Muscle of leg (tissue), 11 donors: ENCODE results near the gene DLX2. TPM values are rescaled to one million over a fixed set of nuclear protein-coding genes. Genes with fewer than 3 reads are reported as not detected.

Experiments
- DNase-seq: peaks from one replicate; pipeline ENCODE4 v3.0.0; 2013
- H3K27ac ChIP-seq: one replicate; pipeline ENCODE4 v1.5.1; 2013; ENCODE audit warnings: mild to moderate bottlenecking, low read length, control low read depth
- H3K27me3 ChIP-seq: one replicate; pipeline ENCODE4 v1.6.1; 2013; ENCODE audit warnings: low read length; ENCODE audit not compliant: control insufficient read depth, insufficient read depth
- H3K36me3 ChIP-seq: one replicate; pipeline ENCODE4 v1.6.1; 2013; ENCODE audit warnings: low read length; ENCODE audit not compliant: control insufficient read depth, insufficient read depth
- H3K4me1 ChIP-seq: one replicate; pipeline ENCODE4 v1.6.1; 2013; ENCODE audit warnings: low read length; ENCODE audit not compliant: control insufficient read depth, insufficient read depth
- H3K4me3 ChIP-seq: one replicate; pipeline ENCODE4 v1.5.1; 2013; ENCODE audit warnings: low read length, control low read depth
- H3K9me3 ChIP-seq: replicated peaks from 2 replicates; pipeline ENCODE4 v1.6.1; 2013; ENCODE audit warnings: low read depth, low read length; ENCODE audit not compliant: control insufficient read depth
- WGBS: methylation state at CpG from one replicate; pipeline ENCODE4 v1.1.5; 2013; ENCODE audit warnings: missing lambda C conversion rate; ENCODE audit not compliant: insufficient coverage; 5-methylcytosine and 5-hydroxymethylcytosine counted together
- polyA plus RNA-seq, 8 donors: library from polyadenylated mRNA; unstranded; fragments of 120-200 nt; gene quantifications; one replicate each; pipeline versions ENCODE4 v1.2.1 to v1.2.3, GENCODE V29; 2013; ENCODE audit warnings: inconsistent platforms in 1 of 8, low replicate concordance in 1 of 8; ENCODE audit not compliant: insufficient read length in 8 of 8, insufficient read depth in 1 of 8
- total RNA-seq: library from RNA; stranded (reverse); fragments of 120-200 nt; gene quantifications from one replicate; pipeline ENCODE4 v1.2.4, GENCODE V29; 2013

The DLX2 gene
- total and polyA plus RNA-seq, 9 donors: 0.04 to 0.26 (median 0.11) TPM; not detected in 3

DNA sequence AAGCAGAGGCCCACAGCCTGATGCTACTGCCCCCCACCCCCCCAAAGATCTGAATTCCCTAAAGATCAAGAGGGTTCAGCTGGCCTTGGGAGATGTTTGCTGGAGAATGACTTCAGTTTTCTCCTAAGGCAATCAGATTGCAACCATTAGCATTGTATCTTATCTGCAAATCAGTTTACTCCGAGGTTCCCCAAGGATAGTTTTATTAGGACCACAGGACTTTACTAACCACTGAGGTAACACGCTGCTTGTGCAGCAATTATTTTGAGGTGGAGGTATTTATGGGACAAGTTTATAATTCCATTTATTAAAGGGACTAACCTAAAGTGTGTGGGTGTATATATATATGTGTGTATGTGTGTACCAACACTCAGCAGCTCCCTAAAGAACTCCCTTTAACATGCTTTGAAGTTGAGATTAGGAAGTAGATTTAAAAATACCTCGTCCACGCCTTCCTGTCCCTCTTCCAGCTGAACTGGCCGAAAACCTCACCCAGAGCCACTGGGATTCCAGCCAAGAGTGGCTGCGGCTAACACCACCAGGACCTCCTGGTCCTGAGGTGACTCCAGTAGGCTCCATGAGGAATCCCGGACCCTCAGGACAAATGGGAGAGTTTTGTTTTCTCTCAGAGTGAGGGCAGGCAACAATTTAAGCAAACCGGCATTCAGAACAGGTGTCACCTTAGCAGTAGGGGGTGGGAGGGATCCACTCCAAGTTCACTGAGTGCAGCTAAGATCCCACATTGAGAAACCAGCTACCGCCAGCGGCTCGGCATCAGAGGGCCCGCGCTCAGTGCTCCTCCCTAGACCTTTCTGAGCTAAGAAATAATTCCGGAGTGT is 20.4 kb downstream of the DLX2 start:
- H3K27me3 ChIP-seq: peaks cover 90% of the 10 kb centered on the region
- 10% methylated on average over 8 of the region's 14 CpGs for WGBS
- H3K27ac ChIP-seq: no peak overlapping the region
- no peaks in the 10 kb centered on the region for H3K36me3 ChIP-seq
- H3K4me1 ChIP-seq: peaks cover 47% of the 10 kb centered on the region
- DNase-seq: peak; percentile 7
- no peak overlapping the region for H3K4me3 ChIP-seq
- no peaks in the 10 kb centered on the region for H3K9me3 ChIP-seq

DNA sequence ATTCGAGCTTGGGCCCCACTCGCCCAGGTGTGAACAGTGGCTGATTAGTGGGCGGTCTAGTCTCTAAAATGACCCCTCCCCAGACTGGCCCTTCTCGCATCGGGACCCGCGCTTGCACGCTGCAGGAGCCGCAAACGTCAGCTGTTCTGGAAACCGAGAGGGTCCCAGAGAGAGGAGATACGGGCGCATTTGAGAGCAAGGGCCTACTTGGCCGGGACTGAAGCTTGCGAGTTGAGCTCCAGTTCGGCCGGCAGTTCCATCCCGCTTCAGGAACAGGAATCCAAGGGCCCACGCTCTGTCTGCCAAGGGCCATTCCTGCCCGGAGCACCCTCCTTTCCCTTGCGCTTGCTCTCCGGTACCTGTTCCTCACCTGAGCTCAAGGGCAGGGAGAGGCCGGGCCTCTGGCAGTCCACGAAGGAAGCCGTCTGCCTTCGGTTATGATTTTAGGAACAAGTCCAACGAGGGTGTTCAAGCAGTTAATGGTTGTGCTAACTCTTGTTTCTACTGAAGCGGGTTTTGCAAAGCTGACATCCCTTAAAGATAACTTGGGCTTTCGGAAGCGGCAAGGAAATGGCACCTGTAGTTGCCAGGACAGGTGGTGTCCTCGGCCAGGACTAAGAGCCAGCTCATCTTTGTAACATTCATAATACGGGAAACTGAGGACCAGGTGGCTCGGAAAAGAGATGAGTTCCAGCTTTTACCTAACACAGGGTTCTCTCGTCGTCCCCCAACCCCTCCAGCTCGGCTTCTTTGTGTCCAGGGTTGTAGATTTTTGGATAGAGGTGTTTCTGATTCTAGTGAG is 21.3 kb downstream of the DLX2 start:
- H3K36me3 ChIP-seq: no peaks in the 10 kb centered on the region
- no peaks in the 10 kb centered on the region for H3K9me3 ChIP-seq
- H3K4me3 ChIP-seq: no peak overlapping the region
- 6% methylated on average over 31 of the region's 36 CpGs for WGBS
- peaks cover 39% of the 10 kb centered on the region for H3K4me1 ChIP-seq
- H3K27ac ChIP-seq: no peak overlapping the region
- peaks cover 81% of the 10 kb centered on the region for H3K27me3 ChIP-seq
- peak; percentile 13 for DNase-seq

DNA sequence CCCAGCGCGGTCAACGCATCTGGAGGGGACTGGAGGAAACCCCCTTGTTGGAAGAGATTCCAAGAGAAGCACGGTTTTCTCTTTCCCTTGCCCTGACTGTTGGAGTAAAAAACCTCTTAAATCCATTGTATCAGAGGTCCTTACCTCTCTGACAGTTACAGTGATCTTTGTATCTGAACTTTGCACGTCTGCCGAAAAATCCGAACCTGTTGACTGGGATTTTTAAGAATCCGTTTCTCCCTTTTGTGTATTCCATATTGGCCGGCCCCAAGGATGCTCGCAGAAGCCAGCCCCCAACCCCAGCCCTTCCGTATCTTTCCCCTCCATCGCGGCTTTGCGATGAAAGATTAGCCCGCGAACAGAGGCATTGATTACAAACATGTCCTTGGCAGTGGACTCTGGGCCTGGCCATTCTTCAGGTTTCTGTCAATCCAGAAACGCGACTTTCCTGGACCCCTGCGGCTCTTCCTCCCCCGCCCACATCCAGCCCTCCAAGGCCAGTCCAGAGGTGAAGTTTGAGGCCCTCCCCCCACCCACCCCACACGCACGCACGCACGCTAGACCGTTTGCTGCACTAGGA is 22.0 kb downstream of the DLX2 start:
- H3K27ac ChIP-seq: no peak overlapping the region
- H3K4me3 ChIP-seq: no peak overlapping the region
- no peaks in the 10 kb centered on the region for H3K36me3 ChIP-seq
- 17% methylated on average over 19 of the region's 25 CpGs for WGBS
- H3K4me1 ChIP-seq: peaks cover 32% of the 10 kb centered on the region
- peak; percentile 3 for DNase-seq
- H3K9me3 ChIP-seq: no peaks in the 10 kb centered on the region
- peaks cover 74% of the 10 kb centered on the region for H3K27me3 ChIP-seq

DNA sequence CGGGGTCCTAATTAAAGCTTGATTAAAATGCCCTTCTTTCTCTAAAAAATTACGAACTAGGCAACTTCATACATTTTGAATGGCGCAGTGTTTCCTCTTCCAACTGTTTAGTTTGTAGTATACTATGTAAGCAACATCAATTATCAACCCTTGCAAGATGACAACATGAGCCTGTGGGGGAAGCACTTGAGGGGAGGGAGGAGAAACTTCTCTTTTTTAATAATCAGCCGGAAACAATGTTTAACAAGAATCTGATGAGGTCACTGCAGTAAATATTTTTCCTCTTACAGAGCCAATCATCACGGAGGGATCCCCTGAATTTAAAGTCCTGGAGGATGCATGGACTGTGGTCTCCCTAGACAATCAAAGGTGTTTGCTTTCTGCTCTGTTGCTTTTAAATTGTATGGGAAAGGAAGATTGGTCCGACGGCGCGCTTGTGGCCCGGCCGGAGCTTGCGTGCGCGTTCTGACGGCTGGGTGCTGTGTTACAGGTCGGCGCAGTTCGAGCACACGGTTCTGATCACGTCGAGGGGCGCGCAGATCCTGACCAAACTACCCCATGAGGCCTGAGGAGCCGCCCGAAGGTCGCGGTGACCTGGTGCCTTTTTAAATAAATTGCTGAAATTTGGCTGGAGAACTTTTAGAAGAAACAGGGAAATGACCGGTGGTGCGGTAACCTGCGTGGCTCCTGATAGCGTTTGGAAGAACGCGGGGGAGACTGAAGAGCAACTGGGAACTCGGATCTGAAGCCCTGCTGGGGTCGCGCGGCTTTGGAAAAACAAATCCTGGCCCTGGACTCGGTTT is 22.7 kb downstream of the DLX2 start:
- H3K9me3 ChIP-seq: no peaks in the 10 kb centered on the region
- H3K27me3 ChIP-seq: peaks cover 69% of the 10 kb centered on the region
- peak; percentile 1 for DNase-seq
- peaks cover 26% of the 10 kb centered on the region for H3K4me1 ChIP-seq
- 37% methylated on average over 32 of the region's 38 CpGs for WGBS
- no peak overlapping the region for H3K27ac ChIP-seq
- no peak overlapping the region for H3K4me3 ChIP-seq
- H3K36me3 ChIP-seq: no peaks in the 10 kb centered on the region

DNA sequence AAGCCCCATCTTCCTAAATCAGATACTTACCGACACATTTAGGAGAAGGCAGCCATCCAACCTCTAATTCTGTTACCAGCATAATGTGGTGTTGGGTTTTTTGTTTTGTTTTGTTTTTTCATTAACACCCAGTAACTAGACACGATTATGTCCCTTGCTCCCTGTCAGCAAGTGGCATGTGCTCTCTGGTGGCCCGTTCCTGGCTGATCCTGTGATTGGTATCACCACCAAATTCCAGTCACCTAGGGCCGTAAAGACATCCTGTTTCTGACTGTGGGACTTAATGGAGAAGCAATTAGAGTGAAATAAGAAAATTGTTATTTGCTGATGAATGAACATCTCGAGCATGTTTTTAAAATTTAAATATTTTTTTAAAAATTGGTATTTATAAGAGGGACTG is 23.3 kb downstream of the DLX2 start:
- peaks cover 63% of the 10 kb centered on the region for H3K27me3 ChIP-seq
- H3K4me1 ChIP-seq: peaks cover 20% of the 10 kb centered on the region
- H3K4me3 ChIP-seq: no peak overlapping the region
- no peaks in the 10 kb centered on the region for H3K36me3 ChIP-seq
- no CpG with 5 or more reads among the region's 5 CpGs for WGBS
- no peaks in the 10 kb centered on the region for H3K9me3 ChIP-seq
- H3K27ac ChIP-seq: no peak overlapping the region
- DNase-seq: no peak

DNA sequence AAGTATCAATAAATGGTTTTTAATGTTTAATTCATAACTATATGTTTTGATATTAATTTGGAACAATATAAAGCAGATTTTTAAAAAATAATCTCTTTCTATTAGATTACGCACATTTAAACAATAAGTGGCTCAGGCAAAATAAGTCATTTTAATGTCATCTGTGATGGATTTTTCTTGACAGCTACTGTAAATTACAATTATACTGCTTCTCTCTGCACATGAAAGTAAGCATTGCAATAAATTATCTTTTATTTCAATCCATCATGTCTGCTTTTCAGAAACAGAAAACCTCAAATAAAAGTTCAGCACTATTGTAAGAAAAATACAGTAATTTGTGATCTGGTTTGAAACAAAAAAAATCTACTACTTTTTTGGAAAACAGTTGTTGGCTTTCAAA is 28.4 kb downstream of the DLX2 start:
- no CpG with 5 or more reads among the region's 1 CpG for WGBS
- H3K36me3 ChIP-seq: no peaks in the 10 kb centered on the region

DNA sequence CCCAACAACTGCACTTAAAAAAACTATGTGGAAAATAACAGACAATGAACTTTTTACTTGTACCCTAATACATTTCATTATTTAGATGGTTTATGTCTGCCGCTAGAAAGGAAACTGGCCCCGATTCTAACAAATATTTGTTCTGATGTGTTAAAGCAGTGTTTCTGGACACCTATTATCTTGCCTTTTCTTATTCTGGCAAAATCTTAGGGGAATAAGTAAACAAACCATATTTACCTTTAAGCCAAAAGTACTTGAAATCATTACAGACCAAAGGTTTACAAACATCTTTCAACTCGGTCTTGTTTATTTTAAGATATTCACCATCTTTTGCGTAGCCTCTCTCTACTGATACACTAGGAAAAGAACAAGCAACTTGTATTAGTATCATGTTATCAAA is 29.2 kb downstream of the DLX2 start:
- Histone ChIP-seq H3K9me3 (no peaks in the 10 kb centered on the region), H3K36me3 (no peaks in the 10 kb centered on the region), H3K4me1 (no peaks in the 10 kb centered on the region), H3K27me3 (peaks cover 6% of the 10 kb centered on the region), H3K27ac (no peak overlapping the region), H3K4me3 (no peak overlapping the region)
- WGBS: no CpG with 5 or more reads among the region's 4 CpGs
- DNase-seq: no peak

More for the DNA sequence above, 28.4 kb downstream of the DLX2 start:
- H3K4me3 ChIP-seq: no peak overlapping the region
- H3K27me3 ChIP-seq: peaks cover 13% of the 10 kb centered on the region
- no peak overlapping the region for H3K27ac ChIP-seq
- DNase-seq: no peak
- H3K4me1 ChIP-seq: no peaks in the 10 kb centered on the region
- no peaks in the 10 kb centered on the region for H3K9me3 ChIP-seq

DNA sequence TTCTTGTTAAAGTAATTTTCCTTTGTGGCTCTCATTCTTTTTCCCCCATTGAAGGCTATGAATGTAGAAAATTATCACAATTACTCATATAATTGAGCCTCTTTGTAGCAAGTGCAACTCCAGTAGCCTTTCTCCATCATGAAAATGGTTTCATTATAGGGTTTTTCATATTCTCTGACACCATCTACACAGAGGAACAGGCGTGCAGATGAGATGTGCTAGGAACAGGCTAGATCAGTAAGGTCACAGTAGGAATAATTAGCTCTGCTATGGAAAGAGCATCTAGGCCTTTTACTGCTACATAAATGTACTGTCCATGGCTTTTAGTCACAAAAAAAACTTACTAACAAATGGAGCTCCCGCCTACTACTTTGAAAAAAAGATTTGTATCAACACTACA is 30.0 kb downstream of the DLX2 start:
- Histone ChIP-seq H3K9me3 (no peaks in the 10 kb centered on the region), H3K36me3 (no peaks in the 10 kb centered on the region), H3K27me3 (peaks cover 2% of the 10 kb centered on the region), H3K27ac (no peak overlapping the region), H3K4me1 (no peaks in the 10 kb centered on the region), H3K4me3 (no peak overlapping the region)
- no CpG with 5 or more reads among the region's 2 CpGs for WGBS
- DNase-seq: no peak

DNA sequence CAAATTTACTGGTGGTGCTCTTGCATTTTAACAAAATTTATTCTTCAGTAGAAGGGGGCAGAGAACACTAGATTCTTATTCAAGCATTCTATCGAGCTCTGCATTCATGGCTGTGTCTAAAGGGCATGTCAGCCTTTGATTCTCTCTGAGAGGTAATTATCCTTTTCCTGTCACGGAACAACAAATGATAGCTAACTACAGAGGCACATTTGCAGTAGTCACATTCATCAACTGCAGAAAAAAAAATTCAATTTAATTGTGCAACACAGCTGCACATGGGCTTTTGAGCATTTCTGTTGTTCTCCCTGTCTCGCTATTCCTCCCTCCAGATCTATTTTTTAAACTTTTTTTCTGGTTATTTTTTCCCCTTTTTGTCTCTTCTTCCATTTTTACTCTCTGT is 30.4 kb downstream of the DLX2 start:
- WGBS: 80% methylated on average over 2 of the region's 3 CpGs
- H3K36me3 ChIP-seq: no peaks in the 10 kb centered on the region

More for the DNA sequence above, 30.4 kb downstream of the DLX2 start:
- Histone ChIP-seq H3K27me3 (peaks cover 2% of the 10 kb centered on the region), H3K27ac (no peak overlapping the region), H3K4me3 (no peak overlapping the region), H3K9me3 (no peaks in the 10 kb centered on the region), H3K4me1 (no peaks in the 10 kb centered on the region)
- no peak for DNase-seq
